ENCODE data around the gene PCSK4.
"Not testable (repeated sequence)": the region's sequence is repeated elsewhere in the genome, so short reads cannot be mapped to it uniquely, and the experiment has no call there.

PCSK4 gene

GRCh38 chr19:1521636-1522035 is 31.5 kb upstream of the PCSK4 start:
- no peaks in the 10 kb centered on the region for H3K36me3 ChIP-seq (ENCODE audit: low read length)
- H2AFZ ChIP-seq (ENCODE audit: low read depth, low read length, severe bottlenecking) = no peak overlapping the region
- no peaks in the 10 kb centered on the region for H3F3A ChIP-seq (ENCODE audit: insufficient read depth)
- no peak overlapping the region for H3K4me2 ChIP-seq (ENCODE audit: low read depth, low read length, poor library complexity, severe bottlenecking)
- H4K20me1 ChIP-seq (ENCODE audit: low read depth, low read length) = no peaks in the 10 kb centered on the region
- H3K27ac ChIP-seq (ENCODE audit: low read depth, low read length) = no peak overlapping the region
- no peaks in the 10 kb centered on the region for H3K9me3 ChIP-seq (ENCODE audit: insufficient read depth, low read length)
- no peak overlapping the region for H3K9ac ChIP-seq (ENCODE audit: low read length)
- H3K4me3 ChIP-seq (ENCODE audit: insufficient read depth, low read length, poor library complexity, severe bottlenecking) = no peak overlapping the region
- TF ChIP-seq CTCF (IDR thresholded peaks at IDR 0.05; ENCODE audit: insufficient read depth, low read length, poor library complexity, severe bottlenecking) (no peak), EZH2phosphoT487 (conservative IDR thresholded peaks at IDR 0.05; ENCODE audit: low read length) (no peak)
- H3K9me2 ChIP-seq (replicated peaks; ENCODE audit: insufficient read depth, low read length) = no peaks in the 10 kb centered on the region
- H3K27me3 ChIP-seq (ENCODE audit: low read length) = no peaks in the 10 kb centered on the region
- no peaks in the 10 kb centered on the region for H3K79me2 ChIP-seq (ENCODE audit: insufficient read depth, low read length)

DNA sequence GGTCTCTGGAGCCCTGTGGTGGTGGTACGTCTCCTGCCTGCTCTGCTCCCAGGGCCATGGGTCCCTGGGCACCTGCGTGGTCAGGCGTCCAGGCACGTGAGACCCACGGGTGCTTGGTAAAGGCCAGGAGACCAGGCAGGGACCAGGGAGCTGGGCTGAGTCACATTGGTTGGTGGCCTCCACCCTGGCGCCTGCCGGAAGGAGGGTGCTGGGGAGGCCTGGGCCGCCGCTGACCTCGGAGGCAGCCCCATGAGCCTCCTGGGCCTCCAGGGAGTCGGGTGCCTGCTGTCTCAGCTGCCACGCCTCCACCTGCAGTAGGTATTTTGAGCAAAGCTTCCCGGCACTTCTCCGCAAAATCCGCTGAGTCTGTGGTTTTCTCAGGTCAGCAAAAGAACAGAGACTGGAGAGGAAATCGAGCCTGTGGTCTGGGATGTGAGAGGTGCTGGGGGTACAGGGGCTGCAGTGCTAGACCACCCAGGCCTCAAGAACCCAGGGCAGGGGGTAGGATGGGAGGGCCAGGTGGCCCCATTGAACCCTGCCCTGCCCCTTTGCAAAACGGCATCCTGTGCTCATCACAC is 30.1 kb upstream of the PCSK4 start:
- Histone ChIP-seq H2AFZ (ENCODE audit: low read depth, low read length, severe bottlenecking) (no peak overlapping the region), H3K9me2 (replicated peaks; ENCODE audit: insufficient read depth, low read length) (no peaks in the 10 kb centered on the region), H3K27ac (ENCODE audit: low read depth, low read length) (no peak overlapping the region), H4K20me1 (ENCODE audit: low read depth, low read length) (no peaks in the 10 kb centered on the region), H3F3A (ENCODE audit: insufficient read depth) (no peaks in the 10 kb centered on the region), H3K9ac (ENCODE audit: low read length) (no peak overlapping the region), H3K4me3 (ENCODE audit: insufficient read depth, low read length, poor library complexity, severe bottlenecking) (no peak overlapping the region), H3K79me2 (ENCODE audit: insufficient read depth, low read length) (no peaks in the 10 kb centered on the region), H3K4me2 (ENCODE audit: low read depth, low read length, poor library complexity, severe bottlenecking) (no peak overlapping the region), H3K9me3 (ENCODE audit: insufficient read depth, low read length) (no peaks in the 10 kb centered on the region), H3K36me3 (ENCODE audit: low read length) (no peaks in the 10 kb centered on the region), H3K27me3 (ENCODE audit: low read length) (no peaks in the 10 kb centered on the region)
- TF ChIP-seq CTCF (IDR thresholded peaks at IDR 0.05; ENCODE audit: insufficient read depth, low read length, poor library complexity, severe bottlenecking) = no peak
- no peak for TF ChIP-seq EZH2phosphoT487 (conservative IDR thresholded peaks at IDR 0.05; ENCODE audit: low read length)

DNA sequence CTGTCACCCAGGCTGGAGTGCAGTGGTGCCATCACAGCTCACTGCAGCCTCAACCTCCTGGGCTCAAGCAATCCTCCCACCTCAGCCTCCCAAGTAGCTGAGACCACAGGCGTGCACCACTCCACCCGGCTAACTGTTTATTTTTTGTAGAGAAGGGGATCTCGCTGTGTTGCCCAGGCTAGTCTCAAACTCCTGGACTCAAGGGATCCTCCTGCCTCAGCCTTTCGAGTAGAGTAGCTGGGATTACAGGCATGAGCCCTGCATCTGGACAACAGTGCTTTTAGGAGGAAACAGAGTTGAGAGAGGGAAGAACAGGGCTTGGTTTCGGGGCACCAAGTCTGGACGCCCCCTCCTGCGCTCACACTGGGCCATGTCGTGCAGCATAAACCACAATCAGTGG is 29.7 kb upstream of the PCSK4 start:
- not testable (repeated sequence) for H3K4me2 ChIP-seq (ENCODE audit: low read depth, low read length, poor library complexity, severe bottlenecking); H3K9me3 ChIP-seq (ENCODE audit: insufficient read depth, low read length); H3K4me3 ChIP-seq (ENCODE audit: insufficient read depth, low read length, poor library complexity, severe bottlenecking); H3K9me2 ChIP-seq (replicated peaks; ENCODE audit: insufficient read depth, low read length); H3K9ac ChIP-seq (ENCODE audit: low read length); H3K36me3 ChIP-seq (ENCODE audit: low read length); H3F3A ChIP-seq (ENCODE audit: insufficient read depth); H3K27me3 ChIP-seq (ENCODE audit: low read length); H2AFZ ChIP-seq (ENCODE audit: low read depth, low read length, severe bottlenecking); H3K27ac ChIP-seq (ENCODE audit: low read depth, low read length); H4K20me1 ChIP-seq (ENCODE audit: low read depth, low read length); H3K79me2 ChIP-seq (ENCODE audit: insufficient read depth, low read length)

DNA sequence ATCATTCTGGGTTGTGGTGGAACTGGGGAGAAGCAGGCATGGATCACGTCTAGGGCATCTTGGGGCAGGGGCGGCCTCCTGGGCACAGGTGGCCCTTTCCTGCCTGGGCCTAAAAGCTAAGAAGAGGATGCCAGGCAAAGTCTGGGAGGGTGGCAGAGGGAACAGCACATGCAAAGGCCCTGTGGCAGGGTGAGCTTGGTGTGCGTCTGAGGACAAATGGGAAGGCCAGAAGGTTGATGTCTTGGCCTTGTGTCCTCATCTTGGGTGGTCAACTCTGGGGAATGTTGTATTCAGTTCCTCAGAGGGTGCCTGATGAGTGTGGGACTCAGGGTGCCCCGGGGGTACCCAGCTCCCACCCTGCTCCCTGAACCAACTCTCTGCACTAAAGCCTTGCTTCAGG is 28.3 kb upstream of the PCSK4 start:
- H3K36me3 ChIP-seq (ENCODE audit: low read length) = no peaks in the 10 kb centered on the region
- no peak overlapping the region for H3K27ac ChIP-seq (ENCODE audit: low read depth, low read length)
- no peak overlapping the region for H3K9ac ChIP-seq (ENCODE audit: low read length)
- no peaks in the 10 kb centered on the region for H3K9me3 ChIP-seq (ENCODE audit: insufficient read depth, low read length)
- no peaks in the 10 kb centered on the region for H3K79me2 ChIP-seq (ENCODE audit: insufficient read depth, low read length)
- no peaks in the 10 kb centered on the region for H3F3A ChIP-seq (ENCODE audit: insufficient read depth)
- H4K20me1 ChIP-seq (ENCODE audit: low read depth, low read length) = no peaks in the 10 kb centered on the region
- H3K4me2 ChIP-seq (ENCODE audit: low read depth, low read length, poor library complexity, severe bottlenecking) = no peak overlapping the region
- H3K4me3 ChIP-seq (ENCODE audit: insufficient read depth, low read length, poor library complexity, severe bottlenecking) = no peak overlapping the region
- H2AFZ ChIP-seq (ENCODE audit: low read depth, low read length, severe bottlenecking) = no peak overlapping the region
- H3K9me2 ChIP-seq (replicated peaks; ENCODE audit: insufficient read depth, low read length) = no peaks in the 10 kb centered on the region
- TF ChIP-seq EZH2phosphoT487 (conservative IDR thresholded peaks at IDR 0.05; ENCODE audit: low read length) = no peak
- TF ChIP-seq CTCF (IDR thresholded peaks at IDR 0.05; ENCODE audit: insufficient read depth, low read length, poor library complexity, severe bottlenecking) = no peak
- no peaks in the 10 kb centered on the region for H3K27me3 ChIP-seq (ENCODE audit: low read length)

Data from SU-DHL-6 (cell line).